ENCODE data around the gene ZNF385B.

ZNF385B gene

GRCh38 chr2:179830043-179830787 is 31.2 kb downstream of the ZNF385B start:
- TF ChIP-seq CTCF (IDR thresholded peaks at IDR 0.05; ENCODE audit: low read depth, low read length) (no peak), EZH2phosphoT487 (IDR thresholded peaks at IDR 0.05; ENCODE audit: low read depth) (no peak)
- peaks cover 6% of the 10 kb centered on the region; the same call in 1 of the 2 replicates for H3K4me1 ChIP-seq (ENCODE audit: low read length)
- no peak overlapping the region for H2AFZ ChIP-seq (ENCODE audit: low read depth, low read length)
- no peaks in the 10 kb centered on the region for H4K20me1 ChIP-seq (ENCODE audit: insufficient read depth, low read length)
- no peaks in the 10 kb centered on the region for H3K79me2 ChIP-seq (ENCODE audit: low read length)
- H3K9ac ChIP-seq (ENCODE audit: low read length) = no peak overlapping the region
- no peaks in the 10 kb centered on the region for H3K9me3 ChIP-seq (ENCODE audit: insufficient read depth, low read length)
- no peak overlapping the region for H3K27ac ChIP-seq (ENCODE audit: low read length)
- H3K4me3 ChIP-seq (ENCODE audit: low read length) = no peak overlapping the region
- H3K27me3 ChIP-seq (ENCODE audit: low read depth, low read length) = no peaks in the 10 kb centered on the region
- H3K36me3 ChIP-seq (replicated peaks; ENCODE audit: low read depth, low read length) = no peaks in the 10 kb centered on the region
- H3K4me2 ChIP-seq (ENCODE audit: low read length) = no peak overlapping the region

GRCh38 chr2:179826297-179826696 is 35.1 kb downstream of the ZNF385B start:
- Histone ChIP-seq H3K9me3 (ENCODE audit: insufficient read depth, low read length) (no peaks in the 10 kb centered on the region), H3K4me2 (ENCODE audit: low read length) (no peak overlapping the region), H3K27me3 (ENCODE audit: low read depth, low read length) (no peaks in the 10 kb centered on the region), H3K79me2 (ENCODE audit: low read length) (no peaks in the 10 kb centered on the region), H3K4me1 (ENCODE audit: low read length) (peaks cover 7% of the 10 kb centered on the region; the same call in 1 of the 2 replicates), H2AFZ (ENCODE audit: low read depth, low read length) (no peak overlapping the region), H3K27ac (ENCODE audit: low read length) (no peak overlapping the region), H4K20me1 (ENCODE audit: insufficient read depth, low read length) (no peaks in the 10 kb centered on the region), H3K9ac (ENCODE audit: low read length) (no peak overlapping the region), H3K36me3 (replicated peaks; ENCODE audit: low read depth, low read length) (no peaks in the 10 kb centered on the region), H3K4me3 (ENCODE audit: low read length) (no peak overlapping the region)
- no peak for TF ChIP-seq CTCF (IDR thresholded peaks at IDR 0.05; ENCODE audit: low read depth, low read length)
- no peak for TF ChIP-seq EZH2phosphoT487 (IDR thresholded peaks at IDR 0.05; ENCODE audit: low read depth)

GRCh38 chr2:179825494-179825893 is 35.9 kb downstream of the ZNF385B start:
- TF ChIP-seq EZH2phosphoT487 (IDR thresholded peaks at IDR 0.05; ENCODE audit: low read depth) (no peak), CTCF (IDR thresholded peaks at IDR 0.05; ENCODE audit: low read depth, low read length) (no peak)
- no peak overlapping the region for H3K9ac ChIP-seq (ENCODE audit: low read length)
- no peaks in the 10 kb centered on the region for H4K20me1 ChIP-seq (ENCODE audit: insufficient read depth, low read length)
- H3K4me3 ChIP-seq (ENCODE audit: low read length) = no peak overlapping the region
- no peaks in the 10 kb centered on the region for H3K9me3 ChIP-seq (ENCODE audit: insufficient read depth, low read length)
- H3K27me3 ChIP-seq (ENCODE audit: low read depth, low read length) = no peaks in the 10 kb centered on the region
- H3K79me2 ChIP-seq (ENCODE audit: low read length) = no peaks in the 10 kb centered on the region
- H3K4me1 ChIP-seq (ENCODE audit: low read length) = peaks cover 7% of the 10 kb centered on the region; the same call in 1 of the 2 replicates
- no peak overlapping the region for H3K4me2 ChIP-seq (ENCODE audit: low read length)
- peak overlapping the region; percentile 29; the same call in 1 of the 2 replicates for H2AFZ ChIP-seq (ENCODE audit: low read depth, low read length)
- no peaks in the 10 kb centered on the region for H3K36me3 ChIP-seq (replicated peaks; ENCODE audit: low read depth, low read length)
- H3K27ac ChIP-seq (ENCODE audit: low read length) = no peak overlapping the region

GRCh38 chr2:179824961-179825360 is 36.5 kb downstream of the ZNF385B start:
- TF ChIP-seq CTCF (IDR thresholded peaks at IDR 0.05; ENCODE audit: low read depth, low read length) (no peak), EZH2phosphoT487 (IDR thresholded peaks at IDR 0.05; ENCODE audit: low read depth) (no peak)
- Histone ChIP-seq H3K4me1 (ENCODE audit: low read length) (peaks cover 7% of the 10 kb centered on the region; the same call in 1 of the 2 replicates), H2AFZ (ENCODE audit: low read depth, low read length) (no peak overlapping the region), H3K36me3 (replicated peaks; ENCODE audit: low read depth, low read length) (no peaks in the 10 kb centered on the region), H3K4me3 (ENCODE audit: low read length) (no peak overlapping the region), H3K9ac (ENCODE audit: low read length) (no peak overlapping the region), H3K4me2 (ENCODE audit: low read length) (no peak overlapping the region), H3K27me3 (ENCODE audit: low read depth, low read length) (no peaks in the 10 kb centered on the region), H3K9me3 (ENCODE audit: insufficient read depth, low read length) (no peaks in the 10 kb centered on the region), H4K20me1 (ENCODE audit: insufficient read depth, low read length) (no peaks in the 10 kb centered on the region), H3K27ac (ENCODE audit: low read length) (no peak overlapping the region), H3K79me2 (ENCODE audit: low read length) (no peaks in the 10 kb centered on the region)
